Cerebellar nuclear complex (tissue), 1 donor: Measurements from ENCODE around the gene PDE2A.

Experiments
- DNase-seq, 2 experiments: peaks; one replicate each; lab custom pipeline; 2025; lab: John Stamatoyannopoulos, UW

The PDE2A gene

DNA sequence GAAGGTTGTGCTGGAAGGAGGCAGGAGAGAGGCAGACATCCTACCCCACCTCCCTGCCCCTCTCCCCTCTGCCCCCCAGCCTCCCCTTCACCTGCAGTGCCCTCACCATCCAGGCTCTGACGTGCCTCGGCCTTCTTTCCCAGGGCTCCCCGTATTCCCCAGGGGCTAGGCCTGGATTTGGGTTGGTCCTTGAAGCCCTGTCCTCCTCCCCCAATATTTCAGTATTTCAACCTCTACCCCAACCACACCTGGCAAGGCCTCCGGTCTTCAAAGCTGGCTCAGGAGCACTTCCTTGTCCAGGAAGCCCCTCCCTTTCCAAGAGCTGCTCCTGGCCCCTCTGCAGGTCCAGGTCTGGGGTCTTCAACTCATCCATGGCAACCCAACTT is 8.6 kb upstream of the PDE2A start:
- DNase-seq = no peak

DNA sequence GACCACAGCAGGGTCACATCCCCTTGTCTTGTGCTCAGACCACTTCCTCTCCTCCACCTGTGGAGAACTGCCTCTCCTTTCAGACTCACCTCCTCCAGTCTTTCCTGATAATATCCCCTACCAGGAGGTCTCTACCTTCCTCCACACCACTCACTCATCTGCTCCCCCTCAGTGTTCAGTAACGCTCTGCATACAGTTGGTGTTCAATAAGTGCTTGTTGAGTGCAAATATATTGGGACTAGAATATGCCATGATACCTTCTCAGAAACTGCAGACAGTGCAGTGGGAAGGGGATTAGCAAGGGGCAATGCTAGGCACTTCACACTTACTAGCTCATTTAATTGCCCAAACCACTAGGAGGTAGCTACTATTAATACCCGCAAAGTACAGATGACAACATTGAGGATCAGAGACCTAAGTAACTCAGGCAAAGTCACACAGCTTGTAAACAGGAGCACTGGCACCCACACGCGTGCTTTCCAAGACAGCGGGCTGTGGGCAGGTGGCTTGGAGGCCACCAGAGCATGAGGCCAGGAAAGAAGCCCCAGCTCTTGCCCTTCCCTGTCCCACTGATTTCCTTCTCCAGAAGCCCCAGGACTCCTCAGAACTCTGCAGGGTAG is 8.1 kb upstream of the PDE2A start:
- DNase-seq = no peak

DNA sequence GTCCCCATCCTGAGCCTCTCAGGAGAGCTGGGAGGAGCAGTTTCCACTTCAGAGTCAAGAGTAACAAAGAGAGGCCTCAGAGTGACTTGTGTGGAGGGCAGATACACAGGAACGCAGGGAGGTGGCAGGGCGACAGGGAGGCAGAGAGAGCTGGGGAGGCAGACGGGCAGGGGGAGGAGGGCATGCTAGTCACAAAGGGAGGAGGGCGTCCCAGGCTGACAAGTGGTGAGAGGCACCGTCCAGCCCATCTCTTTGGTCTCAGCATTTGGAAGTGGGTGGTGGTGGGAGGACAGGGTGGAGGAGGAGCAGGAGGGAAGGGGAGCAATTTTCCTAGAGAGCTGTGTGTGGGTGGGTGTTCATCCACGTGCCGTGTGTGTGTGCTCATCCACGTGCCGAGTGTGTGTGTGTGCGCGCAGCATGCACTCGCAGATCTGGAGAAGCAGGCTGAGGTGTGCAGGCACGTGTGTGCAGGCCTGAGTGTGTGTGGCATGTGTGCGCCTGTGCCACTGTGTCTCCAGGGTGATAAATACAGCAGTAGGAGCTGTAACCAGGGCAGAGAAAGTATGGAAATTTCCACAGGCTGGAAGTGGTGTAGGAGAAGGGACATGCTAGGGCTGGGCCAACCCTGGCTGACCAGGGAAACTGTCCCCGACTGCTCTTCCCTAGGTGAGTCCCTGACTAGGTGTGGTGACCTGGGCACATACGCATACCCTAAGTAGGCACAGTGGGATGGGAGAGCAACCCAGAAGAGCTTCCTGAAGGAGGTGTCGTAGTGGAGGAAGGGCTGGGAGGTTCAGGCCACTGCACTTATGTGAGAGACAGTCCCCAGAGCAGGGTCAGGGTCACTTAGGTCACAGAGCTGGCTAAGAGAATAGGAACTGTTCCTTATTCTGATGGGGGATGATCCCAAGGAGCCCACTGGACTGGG is 7.3 kb upstream of the PDE2A start:
- no peak for DNase-seq

DNA sequence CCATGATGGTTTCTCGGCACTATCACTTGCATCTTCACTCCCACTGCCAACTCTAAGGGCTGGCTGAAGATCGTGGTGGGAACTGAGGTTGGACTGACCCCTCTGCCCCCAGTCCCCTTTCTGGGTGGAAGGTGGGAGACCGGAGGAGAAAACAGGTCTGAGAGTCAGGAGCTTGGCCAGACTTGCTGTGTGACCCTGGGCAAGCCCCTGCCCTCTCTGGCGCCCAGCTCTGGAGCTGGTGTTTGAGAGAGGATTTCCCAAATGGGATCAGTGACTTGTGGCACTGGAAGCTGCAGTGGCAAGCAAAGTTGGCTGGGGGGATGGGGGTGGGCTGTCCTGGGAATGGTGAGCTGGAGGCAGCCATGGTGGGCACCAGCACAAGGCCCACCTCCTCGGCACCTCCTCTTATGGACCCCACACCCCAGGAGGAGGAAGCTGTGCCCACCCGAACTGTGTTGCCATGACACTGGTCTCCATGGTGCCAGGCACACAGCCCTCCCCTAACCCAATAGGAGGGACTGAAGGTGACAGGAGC is 6.5 kb upstream of the PDE2A start:
- no peak for DNase-seq

DNA sequence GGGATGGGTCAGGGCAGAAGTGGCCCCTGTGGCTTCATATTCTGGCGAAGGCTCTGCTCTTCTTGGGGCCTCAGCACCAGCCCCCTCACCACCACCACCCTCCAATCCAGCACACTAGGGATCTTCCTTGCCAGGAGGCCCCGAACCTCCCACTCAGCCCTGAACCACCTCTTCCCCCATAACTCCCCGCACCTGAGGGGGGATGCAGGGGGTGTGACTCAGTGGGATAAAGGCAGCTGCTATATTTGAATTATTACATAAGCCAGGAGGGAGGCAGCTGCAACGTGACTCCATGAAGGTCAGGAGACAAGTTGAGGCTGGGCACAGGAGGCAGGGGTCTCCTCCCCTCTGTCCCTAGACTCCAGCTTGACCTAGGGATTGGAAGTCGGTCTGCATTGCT is 5.6 kb upstream of the PDE2A start:
- no peak for DNase-seq

DNA sequence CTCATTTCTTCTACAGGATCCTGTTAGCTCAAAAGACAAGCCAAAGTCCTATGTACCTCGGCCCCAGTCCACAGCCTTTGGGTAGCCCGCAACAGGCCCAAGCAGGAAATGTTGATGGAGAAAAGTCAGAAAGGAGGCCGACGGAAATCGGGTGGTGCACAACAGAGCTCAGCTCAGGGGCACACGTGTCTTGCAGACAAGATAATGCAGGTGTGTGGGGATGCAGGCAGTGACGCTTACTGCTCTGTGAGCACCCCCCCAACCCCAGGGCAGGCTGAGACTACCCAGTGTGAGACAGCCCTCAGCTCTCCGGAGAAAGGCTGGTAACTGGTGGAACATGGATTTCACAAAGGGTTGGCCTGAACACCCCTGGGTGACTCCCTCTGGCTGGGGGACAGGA is 4.3 kb upstream of the PDE2A start:
- DNase-seq = no peak

DNA sequence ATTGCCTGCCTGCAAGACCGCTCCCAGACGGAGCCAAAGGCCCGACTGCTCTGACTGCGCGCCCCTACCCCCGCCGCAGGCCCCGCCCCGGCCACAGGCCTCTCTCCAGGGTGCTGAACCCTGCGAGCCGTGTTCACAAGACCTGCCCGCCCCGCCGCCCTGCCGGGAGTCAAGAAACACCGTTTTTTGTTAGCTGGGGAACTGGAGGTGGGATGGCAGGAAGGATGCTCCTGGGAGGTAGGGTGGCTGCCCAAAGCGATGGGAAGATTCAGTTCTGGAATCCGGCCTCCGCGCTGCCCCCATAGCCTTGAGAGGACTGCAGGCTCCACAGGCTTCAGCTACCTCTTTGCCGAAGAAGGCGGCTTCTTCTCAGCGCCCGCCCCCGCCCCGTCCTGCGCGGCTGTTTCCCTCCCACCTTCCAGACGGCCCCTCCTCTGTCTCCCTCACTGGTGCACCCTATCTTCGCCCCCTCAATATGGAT is 2.7 kb upstream of the PDE2A start:
- DNase-seq = no peak

DNA sequence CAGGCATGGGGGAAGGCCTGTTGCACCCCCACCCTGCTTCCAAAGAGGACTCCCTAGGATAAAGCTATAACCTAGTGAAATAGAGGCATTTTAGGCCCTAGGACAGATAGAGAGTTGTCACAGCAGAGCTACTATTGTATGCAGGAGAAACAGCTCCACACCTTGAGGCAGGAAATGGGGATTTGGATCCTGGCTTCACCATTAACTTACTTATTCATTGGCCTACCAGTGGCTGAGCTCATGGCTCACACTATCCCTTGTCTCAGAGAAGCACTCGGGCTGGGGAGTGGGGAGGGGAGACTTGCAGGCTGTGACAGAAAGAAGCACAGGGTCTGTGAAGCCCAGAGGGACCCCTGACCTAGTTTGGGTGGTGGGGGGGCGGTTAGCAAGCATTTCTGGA is 999 bp upstream of the PDE2A start:
- no peak for DNase-seq

DNA sequence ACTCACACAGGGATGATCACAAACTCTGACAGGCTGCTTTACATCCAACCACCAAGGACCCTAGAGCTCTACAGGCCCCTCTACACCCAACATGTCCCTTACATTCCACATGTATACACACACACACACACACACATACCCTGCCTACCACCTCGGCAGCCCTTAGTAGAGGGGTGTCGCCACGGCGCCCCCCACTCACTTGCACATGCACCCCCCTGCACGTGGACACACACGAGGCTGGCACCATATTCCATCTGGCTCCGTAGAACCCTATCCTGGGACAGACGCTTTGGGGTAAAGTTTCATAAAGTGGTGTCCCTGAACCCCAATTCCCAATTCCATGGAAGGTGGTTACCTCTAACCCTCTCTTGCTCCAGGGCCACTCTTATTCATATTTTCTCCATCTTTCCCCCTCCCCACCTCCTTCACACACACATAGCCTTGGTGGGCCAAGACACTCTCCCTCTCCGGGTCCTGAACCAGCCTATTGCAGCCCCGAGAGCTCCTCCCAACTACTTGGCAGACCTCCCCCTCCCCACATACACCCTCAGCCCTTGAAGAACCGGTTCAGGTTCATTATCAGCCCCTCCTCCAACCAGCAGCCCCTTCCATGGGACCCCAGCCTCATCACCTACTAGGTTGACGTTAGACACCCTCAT is 809 bp downstream of the PDE2A start:
- DNase-seq = no peak

DNA sequence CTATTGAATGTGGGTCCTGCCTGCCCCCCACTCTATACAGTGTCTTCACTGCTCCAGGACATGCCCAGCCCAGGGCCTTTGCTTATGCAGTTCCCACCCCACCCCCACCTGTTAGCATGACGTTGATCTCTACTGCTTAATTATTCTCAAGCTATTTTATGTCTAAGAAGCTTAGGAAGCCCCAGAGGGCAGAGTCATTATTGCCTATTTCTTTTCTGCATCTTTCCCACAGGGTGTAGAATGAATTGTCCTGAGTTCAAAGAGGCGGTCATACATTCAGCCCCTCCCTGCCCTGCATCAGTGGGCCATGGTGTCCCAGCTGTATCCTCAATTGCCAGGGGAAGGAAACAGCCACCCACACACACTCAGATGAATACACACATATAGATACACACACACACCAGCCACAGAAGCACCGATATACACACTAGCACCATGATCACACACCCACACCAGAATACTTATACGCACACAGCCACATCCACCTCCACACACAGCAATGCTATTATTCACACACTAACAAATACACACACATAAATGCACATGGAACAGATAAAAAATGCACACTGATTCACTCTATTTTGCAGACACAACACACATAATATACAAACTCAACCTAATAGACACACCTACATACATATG is 1.5 kb downstream of the PDE2A start:
- no peak for DNase-seq

DNA sequence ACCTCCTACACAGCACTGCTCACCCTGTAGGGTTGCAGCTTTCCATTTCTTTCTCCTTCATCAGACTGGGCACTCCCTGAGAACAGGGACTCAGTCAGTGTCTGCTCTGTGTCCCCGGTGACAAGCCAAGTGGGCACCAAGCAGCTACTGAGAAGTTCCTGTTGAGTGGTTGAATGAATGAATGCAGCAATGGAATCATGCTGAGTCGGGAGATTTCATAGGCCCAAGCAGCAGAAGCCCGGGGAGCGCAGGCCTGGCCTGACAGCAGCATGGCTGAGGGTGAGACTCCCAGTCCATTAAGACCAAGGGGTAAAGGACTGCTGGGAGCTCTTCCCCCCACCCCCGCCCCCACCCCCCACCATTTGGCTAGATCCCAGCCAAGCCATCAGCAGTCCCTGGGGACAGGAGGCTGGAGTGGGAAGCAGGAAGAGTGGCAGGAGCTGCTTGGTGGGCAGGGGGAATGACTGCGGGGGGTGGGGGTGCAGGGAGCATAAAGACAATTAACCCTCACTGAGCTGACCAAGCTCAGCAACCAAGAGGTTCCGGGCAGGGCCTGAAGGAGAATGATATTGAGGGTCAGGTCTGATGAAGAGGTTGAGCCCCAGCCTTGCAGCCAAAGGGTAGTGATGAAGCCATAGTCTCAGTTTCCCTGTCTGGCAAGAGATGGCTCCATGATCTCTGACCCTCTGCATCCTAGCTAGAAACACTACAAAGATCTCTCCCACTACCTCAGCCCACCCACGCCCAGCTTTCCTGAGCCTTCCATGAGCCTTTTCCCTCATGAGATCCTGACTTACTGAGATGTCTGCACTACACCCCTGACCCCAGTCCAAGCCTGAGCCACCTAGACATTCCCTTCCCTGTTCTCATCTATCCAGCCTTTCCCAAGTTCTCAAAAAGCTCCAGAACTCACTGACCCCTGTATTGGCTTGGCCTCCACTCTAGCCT is 2.8 kb downstream of the PDE2A start:
- no peak for DNase-seq

DNA sequence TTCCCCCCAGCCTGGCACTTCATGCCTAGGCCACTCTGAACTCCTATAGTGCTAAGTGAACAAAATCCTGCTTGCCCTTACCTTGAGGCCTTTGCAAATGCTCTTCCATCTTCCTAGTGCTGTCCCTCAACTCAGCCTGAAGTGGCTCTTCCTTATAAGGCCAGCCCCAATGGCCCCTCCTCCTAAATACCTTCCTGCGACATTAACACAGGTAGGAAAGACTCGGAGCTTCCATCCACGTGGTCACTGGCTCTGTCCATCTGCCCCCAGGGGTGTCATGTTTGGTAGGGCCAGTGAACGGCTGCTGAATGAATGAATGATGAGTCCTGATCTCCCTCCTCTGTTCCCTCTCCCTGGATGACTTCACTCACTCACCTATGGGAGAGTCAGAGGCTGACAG is 4.2 kb downstream of the PDE2A start:
- DNase-seq = no peak

DNA sequence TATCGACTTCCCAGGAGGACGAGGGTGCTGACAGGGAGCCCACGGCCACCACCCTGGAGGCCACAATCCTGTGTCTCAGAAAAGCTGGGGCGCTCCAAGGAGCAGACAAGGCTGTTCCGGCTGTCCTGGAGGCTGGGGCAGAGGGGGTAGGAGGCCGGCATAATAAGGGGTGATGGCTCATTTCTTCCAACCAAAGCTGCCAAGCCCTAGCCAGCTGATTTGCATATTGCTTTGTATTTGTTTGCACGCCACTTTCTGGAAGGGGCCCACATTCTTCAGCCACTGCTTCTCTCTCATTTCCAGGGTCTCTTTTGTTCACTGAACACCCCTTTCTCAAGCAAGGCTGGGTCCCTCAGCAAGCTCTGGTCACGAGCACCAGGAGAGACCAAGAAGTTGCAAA is 4.7 kb downstream of the PDE2A start:
- no peak for DNase-seq

DNA sequence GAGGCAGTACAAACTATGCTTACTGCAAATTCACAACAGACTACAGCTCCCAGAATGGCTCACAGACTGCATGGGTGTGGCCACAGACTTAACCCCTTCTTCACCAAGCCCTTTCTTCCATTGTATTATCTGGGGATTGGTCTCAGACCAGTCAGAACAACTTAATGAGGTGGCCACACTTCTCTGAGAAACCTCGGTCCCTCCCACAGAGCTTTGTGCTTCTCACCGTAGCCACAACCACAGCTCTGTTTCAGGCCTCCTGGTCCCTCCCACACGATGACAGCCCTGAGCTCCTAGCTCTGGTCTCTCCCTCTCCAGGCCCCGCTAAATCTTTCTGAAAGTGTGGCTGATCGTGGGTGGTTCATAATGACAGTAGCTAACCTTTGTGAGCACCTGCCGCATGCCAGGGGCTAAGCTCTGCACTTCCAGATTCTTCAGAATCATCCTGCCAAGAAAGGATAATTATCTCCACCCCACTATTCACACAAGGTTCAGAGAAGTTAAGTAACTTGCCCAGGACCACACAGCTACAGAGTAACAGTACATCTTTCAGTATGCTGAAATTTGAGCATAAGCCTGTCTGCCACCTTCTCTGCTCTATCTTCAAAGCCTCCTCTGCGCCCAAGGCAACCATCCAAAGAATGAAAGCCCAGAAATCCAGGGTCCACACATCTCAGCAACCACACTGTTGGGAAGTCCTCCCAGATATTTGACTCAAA is 5.4 kb downstream of the PDE2A start:
- DNase-seq = no peak

DNA sequence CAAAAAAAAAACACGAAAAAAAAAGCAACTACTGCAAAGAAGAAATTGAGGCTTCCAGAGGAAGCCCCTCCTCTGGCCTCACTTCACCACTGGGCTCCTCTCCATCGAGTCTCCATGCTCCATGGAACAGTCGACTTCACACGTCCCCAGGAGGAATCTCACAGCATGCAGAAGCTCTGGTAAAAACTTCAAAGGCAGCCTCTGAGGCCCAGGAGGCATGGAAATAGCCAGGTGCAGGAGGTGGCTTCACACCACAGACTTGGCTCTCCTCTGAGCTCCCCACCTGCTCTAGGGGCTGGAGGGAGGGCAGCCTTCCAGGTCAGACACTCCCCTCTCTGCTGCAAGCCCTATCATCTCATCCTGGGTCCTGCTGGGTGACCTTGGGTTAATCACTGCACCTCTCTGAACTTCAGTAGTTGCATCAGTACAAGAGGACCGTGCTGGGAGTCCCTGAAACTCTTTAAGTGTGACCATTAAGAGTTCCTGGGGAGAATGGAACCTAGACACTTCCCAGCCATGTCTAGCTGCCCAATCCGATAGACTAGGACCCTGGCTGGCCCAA is 8.2 kb downstream of the PDE2A start:
- DNase-seq = no peak

DNA sequence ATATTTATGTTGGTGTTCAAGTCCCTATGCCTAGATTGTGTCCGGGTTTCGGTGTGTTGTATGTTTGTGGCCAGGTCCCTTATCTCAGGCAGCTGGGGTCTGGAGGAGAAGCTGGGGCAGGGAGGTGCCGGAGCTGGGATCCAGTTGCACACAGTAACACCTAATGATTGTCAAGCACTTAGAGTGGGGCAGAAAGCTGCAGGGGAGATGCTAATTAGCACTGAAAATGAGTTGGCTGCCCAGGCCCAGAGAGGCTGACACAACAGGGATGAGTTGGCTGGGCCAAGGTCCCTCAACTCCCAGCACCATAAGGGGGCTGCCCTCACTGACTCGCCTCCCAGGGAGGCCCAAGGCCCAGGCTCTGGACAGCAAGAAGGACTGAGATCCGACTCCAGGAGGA is 12.2 kb downstream of the PDE2A start:
- no peak for DNase-seq

DNA sequence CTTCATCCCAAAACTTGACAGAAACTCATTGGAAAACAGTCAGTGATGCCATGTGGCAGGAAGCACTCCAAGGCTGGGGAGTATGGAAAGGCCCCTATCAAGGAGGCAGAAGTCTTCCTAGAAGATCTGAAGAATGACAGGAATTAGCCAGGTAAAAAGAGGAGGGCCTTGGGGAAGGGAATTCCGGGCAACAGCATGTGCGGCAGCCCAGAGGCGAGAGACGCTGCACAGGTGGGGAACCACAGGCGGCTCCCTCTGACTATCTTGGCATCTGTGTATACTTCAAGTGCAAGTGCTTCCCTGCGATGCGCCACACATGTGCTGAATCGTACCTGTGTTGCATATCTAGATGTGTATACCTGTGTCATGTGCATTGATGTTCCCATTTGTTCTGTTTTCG is 12.7 kb downstream of the PDE2A start:
- DNase-seq = no peak

DNA sequence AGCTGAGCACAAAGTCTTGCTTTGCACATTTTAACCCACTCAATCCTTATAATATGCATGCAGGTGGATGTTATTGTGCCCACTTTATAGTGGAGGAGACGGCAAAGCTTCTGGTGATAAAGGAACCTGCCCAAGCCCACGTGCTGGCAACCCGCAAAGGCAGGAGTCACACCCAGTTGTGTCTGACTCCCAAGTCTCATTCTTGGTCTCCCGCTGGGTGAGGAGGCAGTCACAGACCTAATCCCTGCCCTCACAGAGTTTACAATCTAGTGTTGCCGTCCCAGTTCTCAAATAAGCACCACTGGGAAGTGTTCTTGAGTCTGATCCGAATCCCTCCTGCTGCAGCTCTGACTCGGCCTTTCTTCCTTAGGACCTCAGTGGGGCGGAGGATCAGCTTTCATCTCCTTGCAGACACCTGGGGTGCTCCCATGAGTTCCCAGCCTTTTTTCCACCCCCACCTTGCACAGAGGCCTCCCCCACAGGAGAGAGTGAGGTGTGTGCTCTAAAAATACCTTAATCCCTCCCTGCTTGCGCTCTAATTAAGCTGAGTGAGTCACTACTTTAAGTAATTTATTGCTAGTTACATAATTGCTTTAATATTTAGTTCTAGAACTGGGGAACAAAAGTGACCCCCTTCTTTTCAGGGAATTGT is 15.1 kb downstream of the PDE2A start:
- no peak for DNase-seq

DNA sequence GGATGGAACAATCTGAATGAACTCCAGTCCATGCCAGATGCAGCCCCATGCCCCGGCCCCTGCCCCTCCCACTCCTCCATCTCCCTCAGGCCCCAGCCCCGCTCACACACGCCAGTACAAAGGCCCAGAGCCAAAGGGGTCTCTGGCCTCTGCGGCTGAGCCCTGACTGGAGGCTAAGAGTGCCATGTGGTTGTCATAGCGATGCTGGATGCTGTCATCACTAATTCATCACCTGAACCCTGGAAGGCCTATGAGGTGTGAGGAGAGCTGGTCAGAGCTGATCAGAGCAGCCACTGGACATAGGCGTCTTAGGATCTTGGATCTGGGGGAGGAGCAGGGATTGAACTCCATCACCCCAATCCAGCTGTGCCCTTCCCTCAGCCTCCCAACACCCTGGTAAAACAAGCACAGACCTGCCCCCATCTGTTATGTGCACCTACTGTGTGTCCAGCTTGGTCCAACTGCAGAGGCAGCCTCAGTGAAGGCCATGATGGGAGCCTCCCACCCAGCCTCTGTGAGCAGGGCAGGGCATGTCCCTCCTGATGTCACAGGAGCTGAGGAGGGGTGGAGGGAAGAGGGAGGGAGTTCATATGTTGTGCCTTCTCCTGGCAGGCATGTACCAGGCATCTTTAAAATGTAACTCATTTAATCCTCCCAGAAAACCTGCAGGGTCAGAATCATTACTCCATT is 16.7 kb downstream of the PDE2A start:
- no peak for DNase-seq
